GM21447 (cell line): ENCODE measurements around the gene OPN1MW.
"Not testable (repeated sequence)": the region's sequence is repeated elsewhere in the genome, so short reads cannot be mapped to it uniquely, and the experiment has no call there.

Experiments used
- ATAC-seq: cut with Tn5 transposase; IDR thresholded peaks from one replicate; pipeline ENCODE4 v1.9.1; 2021; ENCODE audit not compliant: unreplicated experiment

The OPN1MW gene

DNA sequence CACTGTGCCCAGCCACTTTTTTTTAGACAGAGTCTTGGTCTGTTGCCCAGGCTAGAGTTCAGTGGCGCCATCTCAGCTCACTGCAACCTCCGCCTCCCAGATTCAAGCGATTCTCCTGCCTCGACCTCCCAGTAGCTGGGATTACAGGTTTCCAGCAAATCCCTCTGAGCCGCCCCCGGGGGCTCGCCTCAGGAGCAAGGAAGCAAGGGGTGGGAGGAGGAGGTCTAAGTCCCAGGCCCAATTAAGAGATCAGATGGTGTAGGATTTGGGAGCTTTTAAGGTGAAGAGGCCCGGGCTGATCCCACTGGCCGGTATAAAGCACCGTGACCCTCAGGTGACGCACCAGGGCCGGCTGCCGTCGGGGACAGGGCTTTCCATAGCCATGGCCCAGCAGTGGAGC lies at the start of gene OPN1MW:
Gene OPN1MW, plus strand, starts transcription at position 301 of the 400 bp plus-strand sequence. Its CDS starts 82 bp downstream, at position 383.
- ATAC-seq, result not testable (repeated sequence)

GRCh38 chrX:154135458-154136229 lies 46.8 kb upstream of the OPN1MW start:
- no peak for ATAC-seq

GRCh38 chrX:154136627-154137161 lies 45.7 kb upstream of the OPN1MW start:
- no peak for ATAC-seq

GRCh38 chrX:154138857-154139256 lies 43.5 kb upstream of the OPN1MW start:
- no peak for ATAC-seq

GRCh38 chrX:154140206-154140605 lies 42.2 kb upstream of the OPN1MW start:
- no peak for ATAC-seq

GRCh38 chrX:154140742-154141141 lies 41.7 kb upstream of the OPN1MW start:
- ATAC-seq, result no peak

DNA sequence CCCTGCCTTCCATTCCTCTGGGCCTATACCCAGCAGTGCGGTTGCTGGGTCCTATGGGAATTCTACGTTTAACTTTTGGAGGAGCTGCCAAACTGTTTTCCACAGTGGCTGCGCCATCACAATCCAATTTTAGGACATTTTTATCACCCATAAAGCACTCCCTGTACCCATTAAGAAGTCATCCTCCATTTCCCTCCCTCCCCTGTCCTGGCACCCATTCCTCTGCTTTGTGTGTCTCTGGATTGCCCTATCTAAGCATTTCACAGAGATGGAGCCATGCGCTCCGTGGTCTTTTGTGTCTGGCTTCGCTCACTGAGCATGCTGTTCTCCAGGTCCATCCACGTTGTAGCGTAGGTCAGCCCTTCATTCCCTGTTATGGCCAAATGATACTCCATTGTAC lies 40.0 kb upstream of the OPN1MW start:
- no peak for ATAC-seq

DNA sequence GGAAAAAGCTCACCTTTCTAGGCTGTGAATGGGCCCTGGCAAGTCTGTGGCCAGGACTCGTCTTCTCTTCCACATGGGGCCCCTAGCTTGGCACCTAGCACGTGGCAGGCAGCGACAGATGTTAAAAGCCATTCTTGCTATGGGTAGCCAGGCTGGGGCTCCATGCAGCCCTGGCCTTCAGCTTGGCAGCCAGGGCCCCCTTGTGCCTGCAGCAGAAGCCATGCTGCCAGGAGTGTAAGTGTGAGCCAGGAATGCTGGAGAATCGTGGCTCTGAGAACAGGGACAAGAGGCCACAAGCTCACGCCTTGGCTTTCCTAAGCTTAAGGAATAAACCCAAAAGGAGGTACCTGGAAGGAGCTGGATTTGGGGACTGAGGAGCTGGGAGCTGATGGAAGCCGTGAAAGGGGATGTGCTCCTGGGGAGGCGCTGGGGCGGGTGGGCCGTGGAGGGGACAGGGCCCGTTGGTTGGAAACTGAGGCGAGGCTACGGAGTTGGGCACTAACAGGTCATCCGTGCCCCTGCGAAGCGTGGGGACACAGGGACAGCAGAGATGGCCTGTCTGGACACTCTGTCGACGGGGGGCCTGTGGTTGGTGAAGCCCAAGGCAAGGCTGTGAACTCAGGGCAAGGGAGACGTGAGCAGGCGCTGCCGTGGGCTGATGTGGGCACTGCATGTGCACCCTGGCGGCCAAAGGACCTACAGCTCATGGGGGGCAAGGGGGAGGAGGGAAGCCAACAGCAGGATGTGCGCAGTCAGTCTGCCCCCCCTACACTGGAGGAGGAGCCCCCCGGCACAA lies 39.2 kb upstream of the OPN1MW start:
- ATAC-seq, result no peak

GRCh38 chrX:154144010-154144409 lies 38.4 kb upstream of the OPN1MW start, which contains the start of gene OPN1LW:
Gene OPN1LW (plus strand): TSS chrX:154144243. CDS start chrX:154144284, 41 bp downstream.
- not testable (repeated sequence) for ATAC-seq

- ATAC-seq, result not testable (repeated sequence)
Measured at GRCh38 chrX:154151030-154151429, 31.4 kb upstream of the OPN1MW start.

DNA sequence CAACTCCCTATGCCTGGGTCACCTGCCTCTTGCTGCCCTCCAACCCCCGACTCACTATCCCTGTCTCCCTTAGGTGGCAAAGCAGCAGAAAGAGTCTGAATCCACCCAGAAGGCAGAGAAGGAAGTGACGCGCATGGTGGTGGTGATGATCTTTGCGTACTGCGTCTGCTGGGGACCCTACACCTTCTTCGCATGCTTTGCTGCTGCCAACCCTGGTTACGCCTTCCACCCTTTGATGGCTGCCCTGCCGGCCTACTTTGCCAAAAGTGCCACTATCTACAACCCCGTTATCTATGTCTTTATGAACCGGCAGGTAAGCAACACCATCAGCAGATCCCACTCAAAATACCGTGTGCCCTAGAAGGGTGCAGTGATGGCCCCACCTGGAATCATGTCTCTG lies 26.2 kb upstream of the OPN1MW start:
- ATAC-seq, result not testable (repeated sequence)

- ATAC-seq, result not testable (repeated sequence)
Measured at GRCh38 chrX:154157207-154157606, 25.2 kb upstream of the OPN1MW start.

- ATAC-seq, result not testable (repeated sequence)
Measured at GRCh38 chrX:154159345-154159744, 23.1 kb upstream of the OPN1MW start.

- ATAC-seq, result not testable (repeated sequence)
Measured at GRCh38 chrX:154164902-154165301, 17.5 kb upstream of the OPN1MW start.

DNA sequence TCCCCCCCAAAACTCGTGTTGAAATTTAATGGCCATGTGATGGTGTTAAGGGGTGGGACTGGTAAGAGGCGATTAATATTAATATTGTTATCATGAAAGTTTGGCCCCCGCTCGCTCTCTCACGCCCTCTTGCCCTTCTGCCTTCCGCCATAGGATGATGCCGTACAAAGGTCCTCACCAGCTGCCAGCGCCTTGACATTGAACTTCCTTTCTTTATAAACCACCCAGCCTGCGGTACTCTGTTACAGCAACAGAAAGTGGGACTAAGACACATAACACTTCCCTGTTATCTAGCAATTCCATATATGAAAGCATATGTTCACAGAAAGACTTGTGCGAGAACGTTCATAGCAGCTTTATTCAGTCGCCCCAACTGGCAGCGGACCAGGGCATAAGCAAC lies 14.0 kb upstream of the OPN1MW start:
- ATAC-seq, result not testable (repeated sequence)

GRCh38 chrX:154172535-154172943 lies 9.9 kb upstream of the OPN1MW start:
- ATAC-seq, result peak; percentile 88

- ATAC-seq, result not testable (repeated sequence)
Measured at GRCh38 chrX:154174356-154174755, 8.0 kb upstream of the OPN1MW start.

DNA sequence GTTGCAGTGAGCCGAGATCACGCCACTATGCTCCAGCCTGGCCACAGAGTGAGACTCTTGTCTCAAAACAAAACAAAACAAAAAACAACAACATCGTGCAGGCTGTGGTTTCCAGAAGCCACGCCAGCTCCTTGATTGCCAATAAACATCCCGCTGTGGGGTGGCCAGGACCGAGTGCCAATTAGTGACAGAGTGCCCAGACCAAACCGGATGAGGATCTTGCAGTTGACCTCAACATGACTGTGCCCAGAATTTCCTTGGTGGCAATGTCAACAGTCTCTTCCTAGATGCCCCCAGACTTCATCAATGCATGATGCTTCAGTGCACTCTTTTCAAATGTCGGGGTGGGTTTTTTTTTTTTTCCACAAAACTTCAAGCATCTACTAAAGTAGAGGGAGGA lies 1.4 kb downstream of the OPN1MW start:
- ATAC-seq, result not testable (repeated sequence)

GRCh38 chrX:154192846-154193245 lies 10.4 kb downstream of the OPN1MW start:
- ATAC-seq, result not testable (repeated sequence)

DNA sequence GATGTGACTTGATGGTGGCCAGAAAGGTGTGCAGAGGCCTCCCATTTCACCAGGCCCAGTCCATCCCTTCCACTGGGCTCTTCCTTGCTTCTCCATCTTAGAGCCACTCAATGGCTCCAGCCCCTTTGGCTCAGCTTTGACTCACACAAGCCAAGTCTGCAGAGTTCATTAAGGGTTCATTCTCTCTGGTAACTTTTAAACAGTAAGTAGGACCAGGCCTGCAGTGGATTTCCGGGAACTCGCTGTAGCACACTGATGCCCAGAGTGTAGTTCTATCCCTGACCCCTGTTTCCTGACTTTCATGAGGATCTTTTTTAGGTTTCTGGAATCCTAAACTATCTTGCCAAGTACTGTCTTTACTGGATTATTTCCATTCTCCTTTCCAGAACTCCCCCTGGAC lies 11.9 kb downstream of the OPN1MW start:
- ATAC-seq, result not testable (repeated sequence)

GRCh38 chrX:154196466-154196865 lies 14.1 kb downstream of the OPN1MW start:
- not testable (repeated sequence) for ATAC-seq
